K562 (cell line): Measurements from ENCODE around the gene SNX3.

Experiments used
- MEF2D ChIP-seq: conservative IDR thresholded peaks from 2 replicates; pipeline ENCODE4 v1.6.1; 2016; ENCODE audit warnings: low read depth, missing genetic modification characterization, missing compliant biosample characterization
- POLR2A ChIP-seq: fragments of 450-650 bp; conservative IDR thresholded peaks from 2 replicates; pipeline ENCODE4 v1.6.1; 2016
- SREBF1 ChIP-seq: fragments of 150-350 bp; IDR thresholded peaks from 2 replicates; pipeline ENCODE4 v1.6.1; 2014; ENCODE audit warnings: antibody characterized with exemption, low read depth, low read length, borderline replicate concordance
- TEAD4 ChIP-seq, 2 experiments: sonication (generic) in 1 of 2; formaldehyde crosslinking in 1 of 2; IDR thresholded peaks; 2 replicates each; pipeline versions ENCODE4 v1.6.1 to v1.8.0; 2012 to 2022; ENCODE audit warnings: borderline replicate concordance in 1 of 2, inconsistent platforms in 1 of 2, low read length in 1 of 2, mild to moderate bottlenecking in 1 of 2, missing genetic modification reagents in 1 of 2

- TF ChIP-seq MEF2D = no peak
- TF ChIP-seq POLR2A = no peak
- TF ChIP-seq TEAD4 (IDR thresholded peaks at IDR 0.05; ENCODE audit: low read length) = no peak
- no peak for TF ChIP-seq TEAD4 (CRISPR knock-in tag; IDR thresholded peaks at IDR 0.05; ENCODE audit: borderline replicate concordance)
- TF ChIP-seq SREBF1 = no peak
Observed at GRCh38 chr6:108222504-108222903, 38.3 kb downstream of the SNX3 start.
